ENCODE measurements around the gene KCNA10. TPM values are rescaled to one million over a fixed set of nuclear protein-coding genes. Genes with fewer than 3 reads are reported as not detected.

The KCNA10 gene
- total RNA-seq, 1 experiment from 2014 or later = not detected

DNA sequence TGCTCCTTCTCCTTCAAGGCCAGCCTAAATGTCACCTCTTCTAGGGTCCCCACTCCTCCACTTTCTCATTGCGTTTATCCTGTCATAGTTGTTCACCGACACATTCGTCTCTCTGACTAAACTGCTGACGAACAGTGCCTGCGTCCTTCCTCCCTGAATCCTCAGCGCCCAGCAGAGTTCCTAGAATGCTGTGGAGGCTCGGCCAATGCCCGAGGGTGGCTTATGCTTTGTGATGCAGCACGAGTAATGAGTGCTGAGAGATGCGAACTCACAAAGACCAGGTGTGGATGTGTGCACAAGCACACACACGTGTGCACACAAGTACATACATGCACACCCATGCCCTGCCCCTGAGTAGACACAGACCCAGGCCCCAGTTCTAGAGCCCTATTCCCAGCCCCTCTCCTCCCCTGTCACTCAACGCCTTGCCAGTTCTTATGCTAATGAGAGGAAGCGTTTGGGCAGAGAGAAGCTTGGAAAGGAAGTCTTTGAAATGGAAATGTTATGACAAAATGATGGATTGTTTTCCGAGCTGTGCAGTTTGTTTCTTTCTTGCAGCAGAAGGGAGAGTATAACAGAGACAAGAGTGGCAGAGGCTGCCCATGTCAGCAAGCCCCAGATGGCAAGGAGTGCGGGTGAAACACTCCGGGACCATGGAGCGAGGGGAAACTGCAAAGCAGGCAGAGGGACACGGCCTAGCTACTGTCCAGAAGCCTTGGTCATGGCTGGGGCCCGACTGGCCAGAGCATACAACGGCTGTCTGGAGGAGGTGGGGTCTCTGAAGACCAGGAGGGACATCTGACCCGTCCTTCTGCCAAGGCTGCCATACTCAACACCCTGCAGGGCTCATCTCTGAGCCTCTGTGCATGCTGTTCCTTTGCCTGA lies 24.2 kb downstream of the KCNA10 start:
- H3K27ac ChIP-seq (ENCODE audit: low read depth, low read length) = no peak overlapping the region
- ChIA-PET RAD21 (ENCODE audit: low non-redundant PET in 1 of 2, low total read pairs in 2 of 2, uncharacterized antibody in 2 of 2, unreplicated experiment in 2 of 2) (interaction anchor here (1.3 to 2.6 kb wide), 7 partner anchors 17 to 292 kb away, joined by 4 to 17 read pairs (median 11); no protein-coding TSS in a partner anchor), POLR2A (interaction anchor here (1.0 to 2.0 kb wide), 4 partner anchors 31 to 287 kb away, joined by 4 to 9 read pairs (median 6); partner anchors contain the start of gene RBM15), CTCF (interaction anchor here (1.5 to 9.3 kb wide), 17 partner anchors 13 to 465 kb away, joined by 3 to 203 read pairs (median 10); partner anchors contain the start of genes KCNC4, LAMTOR5 and RBM15)
- intact Hi-C loops (cut with micrococcal nuclease) = no loop called here
- no peak overlapping the region for H2AFZ ChIP-seq (ENCODE audit: low read depth, low read length, poor library complexity, severe bottlenecking)
- TF ChIP-seq EGR1 (IDR thresholded peaks at IDR 0.05; ENCODE audit: low read depth) = no peak
- no peak for TF ChIP-seq CEBPB (IDR thresholded peaks at IDR 0.05; ENCODE audit: low read depth)
- TF ChIP-seq SIN3A (IDR thresholded peaks at IDR 0.05; ENCODE audit: low read depth) = no peak
- no peak for TF ChIP-seq FOSL1 (IDR thresholded peaks at IDR 0.05; ENCODE audit: low read depth)
- TF ChIP-seq JUND (IDR thresholded peaks at IDR 0.05) = no peak
- no peak for TF ChIP-seq ZNF274 (IDR thresholded peaks at IDR 0.05; ENCODE audit: low read depth, low read length)
- no peak for TF ChIP-seq EZH2 (IDR thresholded peaks at IDR 0.05)
- no peak for TF ChIP-seq ELF1 (IDR thresholded peaks at IDR 0.05; ENCODE audit: borderline replicate concordance, low read depth)
- TF ChIP-seq TCF7L2 (IDR thresholded peaks at IDR 0.05; ENCODE audit: borderline replicate concordance, extremely low read depth, insufficient read depth, insufficient read length) = no peak
- TF ChIP-seq, protein P1, sequence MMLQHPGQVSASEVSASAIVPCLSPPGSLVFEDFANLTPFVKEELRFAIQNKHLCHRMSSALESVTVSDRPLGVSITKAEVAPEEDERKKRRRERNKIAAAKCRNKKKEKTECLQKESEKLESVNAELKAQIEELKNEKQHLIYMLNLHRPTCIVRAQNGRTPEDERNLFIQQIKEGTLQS (IDR thresholded peaks at IDR 0.05) = no peak
- TF ChIP-seq, protein P2, sequence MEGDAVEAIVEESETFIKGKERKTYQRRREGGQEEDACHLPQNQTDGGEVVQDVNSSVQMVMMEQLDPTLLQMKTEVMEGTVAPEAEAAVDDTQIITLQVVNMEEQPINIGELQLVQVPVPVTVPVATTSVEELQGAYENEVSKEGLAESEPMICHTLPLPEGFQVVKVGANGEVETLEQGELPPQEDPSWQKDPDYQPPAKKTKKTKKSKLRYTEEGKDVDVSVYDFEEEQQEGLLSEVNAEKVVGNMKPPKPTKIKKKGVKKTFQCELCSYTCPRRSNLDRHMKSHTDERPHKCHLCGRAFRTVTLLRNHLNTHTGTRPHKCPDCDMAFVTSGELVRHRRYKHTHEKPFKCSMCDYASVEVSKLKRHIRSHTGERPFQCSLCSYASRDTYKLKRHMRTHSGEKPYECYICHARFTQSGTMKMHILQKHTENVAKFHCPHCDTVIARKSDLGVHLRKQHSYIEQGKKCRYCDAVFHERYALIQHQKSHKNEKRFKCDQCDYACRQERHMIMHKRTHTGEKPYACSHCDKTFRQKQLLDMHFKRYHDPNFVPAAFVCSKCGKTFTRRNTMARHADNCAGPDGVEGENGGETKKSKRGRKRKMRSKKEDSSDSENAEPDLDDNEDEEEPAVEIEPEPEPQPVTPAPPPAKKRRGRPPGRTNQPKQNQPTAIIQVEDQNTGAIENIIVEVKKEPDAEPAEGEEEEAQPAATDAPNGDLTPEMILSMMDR (IDR thresholded peaks at IDR 0.05 in 2 of 3, conservative IDR thresholded peaks at IDR 0.05 in 1 of 3; ENCODE audit: borderline replicate concordance in 1 of 3, insufficient read depth in 1 of 3, low read depth in 2 of 3, low read length in 2 of 3) = no peak
- TF ChIP-seq POLR2A (IDR thresholded peaks at IDR 0.05; ENCODE audit: borderline replicate concordance, extremely low read depth, insufficient read depth, insufficient read length) = no peak
- TF ChIP-seq, protein P3, sequence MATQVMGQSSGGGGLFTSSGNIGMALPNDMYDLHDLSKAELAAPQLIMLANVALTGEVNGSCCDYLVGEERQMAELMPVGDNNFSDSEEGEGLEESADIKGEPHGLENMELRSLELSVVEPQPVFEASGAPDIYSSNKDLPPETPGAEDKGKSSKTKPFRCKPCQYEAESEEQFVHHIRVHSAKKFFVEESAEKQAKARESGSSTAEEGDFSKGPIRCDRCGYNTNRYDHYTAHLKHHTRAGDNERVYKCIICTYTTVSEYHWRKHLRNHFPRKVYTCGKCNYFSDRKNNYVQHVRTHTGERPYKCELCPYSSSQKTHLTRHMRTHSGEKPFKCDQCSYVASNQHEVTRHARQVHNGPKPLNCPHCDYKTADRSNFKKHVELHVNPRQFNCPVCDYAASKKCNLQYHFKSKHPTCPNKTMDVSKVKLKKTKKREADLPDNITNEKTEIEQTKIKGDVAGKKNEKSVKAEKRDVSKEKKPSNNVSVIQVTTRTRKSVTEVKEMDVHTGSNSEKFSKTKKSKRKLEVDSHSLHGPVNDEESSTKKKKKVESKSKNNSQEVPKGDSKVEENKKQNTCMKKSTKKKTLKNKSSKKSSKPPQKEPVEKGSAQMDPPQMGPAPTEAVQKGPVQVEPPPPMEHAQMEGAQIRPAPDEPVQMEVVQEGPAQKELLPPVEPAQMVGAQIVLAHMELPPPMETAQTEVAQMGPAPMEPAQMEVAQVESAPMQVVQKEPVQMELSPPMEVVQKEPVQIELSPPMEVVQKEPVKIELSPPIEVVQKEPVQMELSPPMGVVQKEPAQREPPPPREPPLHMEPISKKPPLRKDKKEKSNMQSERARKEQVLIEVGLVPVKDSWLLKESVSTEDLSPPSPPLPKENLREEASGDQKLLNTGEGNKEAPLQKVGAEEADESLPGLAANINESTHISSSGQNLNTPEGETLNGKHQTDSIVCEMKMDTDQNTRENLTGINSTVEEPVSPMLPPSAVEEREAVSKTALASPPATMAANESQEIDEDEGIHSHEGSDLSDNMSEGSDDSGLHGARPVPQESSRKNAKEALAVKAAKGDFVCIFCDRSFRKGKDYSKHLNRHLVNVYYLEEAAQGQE (IDR thresholded peaks at IDR 0.05; ENCODE audit: low read depth) = no peak
- TF ChIP-seq CBX3 (IDR thresholded peaks at IDR 0.05; ENCODE audit: low read depth) = no peak
- no peak for TF ChIP-seq EZH2phosphoT487 (IDR thresholded peaks at IDR 0.05; ENCODE audit: borderline replicate concordance)
- no peak for TF ChIP-seq SRF (IDR thresholded peaks at IDR 0.05; ENCODE audit: low read depth)
- H3K4me1 ChIP-seq (ENCODE audit: control insufficient read depth in 1 of 2, insufficient read depth in 2 of 2, low read length in 2 of 2) = no peaks in the 10 kb centered on the region; a peak in 1 of 4 replicates
- no TSS peak for BruUV-seq (replicated peaks)
- no peak overlapping the region for H3K4me3 ChIP-seq (replicated peaks in 1 of 2; ENCODE audit: low read depth in 1 of 2, low read length in 2 of 2)
- H3K9ac ChIP-seq (ENCODE audit: low read length) = no peak overlapping the region
- H3K36me3 ChIP-seq (ENCODE audit: control insufficient read depth in 1 of 2, insufficient read depth in 2 of 2, low read length in 2 of 2) = no peaks in the 10 kb centered on the region
- H3K79me2 ChIP-seq (ENCODE audit: insufficient read depth, low read length) = no peaks in the 10 kb centered on the region
- no peaks in the 10 kb centered on the region for H3K9me3 ChIP-seq (ENCODE audit: control insufficient read depth in 1 of 2, insufficient read depth in 1 of 2, low read depth in 1 of 2, low read length in 2 of 2)
- no peaks in the 10 kb centered on the region for H4K20me1 ChIP-seq (ENCODE audit: insufficient read depth)
- no peak for DNase-seq (ENCODE audit: low read depth, low spot score)
- ATAC-seq = no peak
- H3K27me3 ChIP-seq (ENCODE audit: insufficient read depth, low read length) = no peaks in the 10 kb centered on the region
- no peaks in the 10 kb centered on the region for H3K9me2 ChIP-seq (ENCODE audit: insufficient read depth)
- no peak overlapping the region for H3K4me2 ChIP-seq (ENCODE audit: low read length)
